ENCODE results near the gene VAV2.

Gene VAV2

GRCh38 chr9:133995012-133995896 lies 3.1 kb upstream of the VAV2 start:
- TF ChIP-seq CTCF (conservative IDR thresholded peaks at IDR 0.05; ENCODE audit: control insufficient read depth, insufficient read depth, low read depth, low read length), result peak; percentile 17
- DNase-seq (ENCODE audit: low read depth), result no peak
- no peak overlapping the region for H3K4me3 ChIP-seq (ENCODE audit: control insufficient read depth, low read depth, low read length)

- no peak overlapping the region for H3K4me3 ChIP-seq (ENCODE audit: control insufficient read depth, low read depth, low read length)
- DNase-seq (ENCODE audit: low read depth), result peak; percentile 58
- TF ChIP-seq CTCF (conservative IDR thresholded peaks at IDR 0.05; ENCODE audit: control insufficient read depth, insufficient read depth, low read depth, low read length), result peak; percentile 92
Measured at GRCh38 chr9:133994353-133995011, 2.4 kb upstream of the VAV2 start.

- TF ChIP-seq CTCF (conservative IDR thresholded peaks at IDR 0.05; ENCODE audit: control insufficient read depth, insufficient read depth, low read depth, low read length), result no peak
- DNase-seq (ENCODE audit: low read depth), result no peak
- H3K4me3 ChIP-seq (ENCODE audit: control insufficient read depth, low read depth, low read length), result peak overlapping the region; percentile 73
Measured at GRCh38 chr9:133993635-133994253, 1.6 kb upstream of the VAV2 start.

GRCh38 chr9:133992780-133993634 lies 883 bp upstream of the VAV2 start:
- DNase-seq (ENCODE audit: low read depth), result peak; percentile 94
- TF ChIP-seq CTCF (conservative IDR thresholded peaks at IDR 0.05; ENCODE audit: control insufficient read depth, insufficient read depth, low read depth, low read length), result peak; percentile 25
- H3K4me3 ChIP-seq (ENCODE audit: control insufficient read depth, low read depth, low read length), result peak overlapping the region; percentile 73

- DNase-seq (ENCODE audit: low read depth), result no peak
- H3K4me3 ChIP-seq (ENCODE audit: control insufficient read depth, low read depth, low read length), result peak overlapping the region; percentile 66
- TF ChIP-seq CTCF (conservative IDR thresholded peaks at IDR 0.05; ENCODE audit: control insufficient read depth, insufficient read depth, low read depth, low read length), result no peak
Measured at GRCh38 chr9:133991214-133991921, 756 bp downstream of the VAV2 start.

All from fibroblast of mammary gland (primary cell).